ENCODE data around the gene OSM.

GRCh38 chr22:30235687-30236170 is 30.9 kb downstream of the OSM start:
- TF ChIP-seq YY1 (IDR thresholded peaks at IDR 0.05) (no peak), CTCF (IDR thresholded peaks at IDR 0.05; ENCODE audit: low read depth, low read length, missing input control) (no peak), MAX (IDR thresholded peaks at IDR 0.05) (no peak), REST (IDR thresholded peaks at IDR 0.05) (no peak), RAD21 (IDR thresholded peaks at IDR 0.05) (no peak), SP1 (IDR thresholded peaks at IDR 0.05) (no peak), ZBTB33 (IDR thresholded peaks at IDR 0.05) (no peak), HNF4A (conservative IDR thresholded peaks at IDR 0.05) (no peak), JUND (IDR thresholded peaks at IDR 0.05) (no peak), TAF1 (conservative IDR thresholded peaks at IDR 0.05) (no peak), EGR1 (IDR thresholded peaks at IDR 0.05; ENCODE audit: low read depth in 2 of 2) (no peak), FOXA2 (IDR thresholded peaks at IDR 0.05) (no peak)

Data from liver (tissue), 3 donors.